Globus pallidus (tissue), 1 donor: ENCODE data around the gene TCF19.
"Not testable (repeated sequence)": the region's sequence is repeated elsewhere in the genome, so short reads cannot be mapped to it uniquely, and the experiment has no call there.

Experiments used
- DNase-seq: peaks from one replicate; pipeline ENCODE4 v3.0.0-alpha.2; 2015; ENCODE audit warnings: low spot score

The TCF19 gene

DNA sequence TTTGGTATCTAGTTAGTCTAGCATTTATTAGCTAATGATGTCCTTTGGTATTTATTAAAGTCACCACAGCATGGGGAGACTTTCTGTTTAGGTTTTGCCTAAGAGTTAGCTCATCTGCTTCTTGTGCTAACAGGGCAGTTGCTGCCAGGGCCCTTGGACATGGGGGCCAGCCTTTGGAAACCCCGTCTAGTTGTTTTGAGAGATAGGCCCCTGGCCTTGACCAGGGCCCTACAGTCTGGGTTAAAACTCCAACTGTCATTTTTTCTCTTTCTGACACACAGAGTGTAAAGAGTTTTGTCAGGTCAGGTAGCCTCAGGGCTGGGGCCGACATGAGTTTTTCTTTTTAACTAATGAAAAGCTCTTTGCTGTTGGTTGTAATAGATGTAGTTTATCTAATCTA, 24.9 kb downstream of the TCF19 start:
- not testable (repeated sequence) for DNase-seq

DNA sequence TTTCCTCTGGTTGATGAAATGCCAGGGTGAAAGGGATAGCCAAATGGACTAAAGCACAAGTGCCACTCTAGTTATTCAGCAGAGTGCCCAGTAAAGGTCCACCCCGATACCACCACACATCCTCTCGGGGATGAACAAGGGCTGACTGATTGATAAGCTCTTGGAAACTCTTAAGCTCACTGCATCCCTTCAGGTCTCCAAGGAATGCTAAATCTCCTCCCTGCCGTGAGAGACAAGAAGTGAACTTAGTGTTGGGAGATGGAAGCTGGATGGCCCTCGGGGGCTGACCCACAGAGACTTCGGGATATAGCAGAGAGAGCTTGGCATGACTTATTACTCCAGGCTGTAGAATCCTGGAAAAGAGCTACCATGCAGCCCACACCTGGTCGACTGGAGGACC, 25.5 kb downstream of the TCF19 start:
- DNase-seq: not testable (repeated sequence)

DNA sequence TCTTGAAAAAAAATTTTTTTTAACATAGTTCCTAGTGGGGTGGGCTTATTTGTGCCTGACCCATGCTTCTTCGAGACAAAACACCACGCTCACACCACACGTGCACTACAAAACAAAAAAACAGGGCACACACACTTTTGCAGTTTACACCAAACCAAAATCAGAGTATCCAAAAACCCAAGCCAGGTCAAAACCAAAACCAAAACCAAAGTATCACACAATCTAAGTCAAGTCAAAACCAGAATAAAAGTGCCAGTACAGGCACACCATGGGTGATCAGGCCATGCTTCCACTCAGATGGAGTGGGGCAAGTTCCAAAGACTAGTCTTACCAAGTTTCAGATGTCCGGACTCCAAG, 27.3 kb downstream of the TCF19 start:
- DNase-seq: not testable (repeated sequence)

GRCh38 chr6:31186052-31186734, 27.8 kb downstream of the TCF19 start:
- DNase-seq: no peak

GRCh38 chr6:31187780-31188194, 29.4 kb downstream of the TCF19 start:
- no peak for DNase-seq

DNA sequence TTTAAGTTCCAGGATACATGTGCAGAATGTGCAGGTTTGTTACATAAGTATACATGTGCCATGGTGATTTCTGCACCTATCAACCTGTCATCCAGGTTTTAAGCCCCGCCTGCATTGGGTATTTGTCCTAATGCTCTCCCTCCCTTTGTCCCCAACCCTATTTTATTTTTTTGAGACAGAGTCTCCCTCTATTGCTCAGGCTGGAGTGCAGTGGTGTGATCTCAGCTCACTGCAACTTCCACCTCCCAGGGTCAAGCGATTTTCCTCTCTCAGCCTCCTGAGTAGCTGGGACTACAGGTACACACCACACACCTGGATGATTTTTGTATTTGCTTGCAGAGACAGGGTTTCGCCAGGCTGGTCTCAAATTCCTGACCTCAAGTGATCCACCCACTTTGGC, 30.8 kb downstream of the TCF19 start:
- DNase-seq: not testable (repeated sequence)

GRCh38 chr6:31190488-31190887, 32.1 kb downstream of the TCF19 start:
- no peak for DNase-seq

- DNase-seq: peak; percentile 58
Observed at GRCh38 chr6:31192431-31193105, 34.2 kb downstream of the TCF19 start.

DNA sequence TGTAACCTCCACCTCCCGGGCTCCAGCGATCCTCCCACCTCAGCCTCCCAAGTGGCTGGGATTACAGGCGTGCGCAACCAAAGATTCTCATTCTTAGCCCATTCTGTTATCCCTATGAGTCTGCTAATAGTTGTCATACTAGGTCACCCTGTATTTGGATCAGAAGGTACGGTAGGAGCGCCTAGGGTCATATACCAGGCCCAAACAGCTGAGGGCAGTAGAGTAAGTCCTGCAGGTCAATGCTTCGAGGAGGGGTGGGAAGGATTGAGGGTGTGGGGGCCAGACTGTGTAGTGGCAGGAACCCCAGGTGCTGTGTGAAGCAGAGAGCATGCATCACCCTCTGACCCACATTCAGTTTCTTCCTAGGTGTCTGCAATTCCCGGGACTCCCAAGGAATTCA, 34.8 kb downstream of the TCF19 start:
- no peak for DNase-seq

- no peak for DNase-seq
Observed at GRCh38 chr6:31194061-31194834, 35.9 kb downstream of the TCF19 start.

DNA sequence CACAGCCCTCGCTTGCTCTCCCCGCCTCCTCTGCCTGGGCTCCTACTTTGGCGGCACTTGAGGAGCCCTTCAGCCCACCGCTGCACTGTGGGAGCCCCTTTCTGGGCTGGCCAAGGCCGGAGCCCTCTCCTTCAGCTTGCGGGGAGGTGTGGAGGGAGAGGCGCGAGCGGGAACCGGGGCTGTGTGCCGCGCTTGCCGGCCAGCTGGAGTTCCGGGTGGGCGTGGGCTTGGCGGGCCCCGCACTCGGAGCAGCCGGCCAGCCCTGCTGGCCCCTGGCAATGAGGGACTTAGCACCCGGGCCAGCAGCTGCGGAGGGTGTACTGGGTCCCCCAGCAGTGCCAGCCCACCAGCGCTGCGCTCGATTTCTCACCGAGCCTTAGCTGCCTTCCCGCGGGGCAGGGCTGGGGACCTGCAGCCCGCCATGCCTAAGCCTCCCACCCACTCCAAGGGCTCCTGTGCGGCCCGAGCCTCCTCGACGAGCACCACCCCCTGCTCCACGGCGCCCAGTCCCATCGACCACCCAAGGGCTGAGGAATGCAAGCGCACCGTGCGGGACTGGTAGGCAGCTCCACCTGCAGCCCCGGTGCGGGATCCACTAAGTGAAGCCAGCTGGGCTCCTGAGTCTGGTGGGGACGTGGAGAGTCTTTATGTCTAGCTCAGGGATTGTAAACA, 37.1 kb downstream of the TCF19 start:
- DNase-seq: not testable (repeated sequence)

DNA sequence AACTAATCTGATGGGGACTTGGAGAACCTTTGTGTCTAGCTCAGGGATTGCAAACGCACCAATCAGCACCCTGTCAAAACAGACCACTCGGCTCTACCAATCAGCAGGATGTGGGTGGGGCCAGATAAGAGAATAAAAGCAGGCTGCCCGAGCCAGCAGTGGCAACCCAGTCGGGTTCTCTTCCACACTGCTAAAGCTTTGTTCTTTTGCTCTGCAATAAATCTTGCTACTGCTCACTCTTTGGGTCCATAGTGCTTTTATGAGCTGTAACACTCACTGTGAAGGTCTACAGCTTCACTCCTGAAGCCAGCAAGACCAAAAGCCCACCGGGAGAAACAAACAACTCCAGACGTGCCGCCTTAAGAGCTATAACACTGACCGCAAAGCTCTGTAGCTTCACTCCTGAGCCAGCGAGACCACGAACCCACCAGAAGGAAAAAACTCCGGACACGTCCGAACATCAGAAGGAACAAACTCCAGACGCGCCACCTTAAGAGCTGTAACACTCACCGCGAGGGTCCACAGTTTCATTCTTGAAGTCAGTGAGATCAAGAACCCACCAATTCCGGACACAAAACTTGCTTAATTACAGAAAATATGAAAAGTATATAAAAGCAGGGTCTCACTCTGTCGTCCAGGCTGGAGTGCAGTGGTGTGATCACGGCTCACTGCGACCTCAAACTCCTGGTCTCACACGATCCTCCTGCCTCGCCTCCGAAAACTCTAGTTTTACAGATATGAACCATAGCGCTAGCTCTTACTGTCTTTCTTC, 38.0 kb downstream of the TCF19 start:
- not testable (repeated sequence) for DNase-seq

- peak; percentile 67 for DNase-seq
Observed at GRCh38 chr6:31197559-31198305, 39.3 kb downstream of the TCF19 start.

- DNase-seq: not testable (repeated sequence)
Observed at GRCh38 chr6:31199105-31199452, 40.7 kb downstream of the TCF19 start.

DNA sequence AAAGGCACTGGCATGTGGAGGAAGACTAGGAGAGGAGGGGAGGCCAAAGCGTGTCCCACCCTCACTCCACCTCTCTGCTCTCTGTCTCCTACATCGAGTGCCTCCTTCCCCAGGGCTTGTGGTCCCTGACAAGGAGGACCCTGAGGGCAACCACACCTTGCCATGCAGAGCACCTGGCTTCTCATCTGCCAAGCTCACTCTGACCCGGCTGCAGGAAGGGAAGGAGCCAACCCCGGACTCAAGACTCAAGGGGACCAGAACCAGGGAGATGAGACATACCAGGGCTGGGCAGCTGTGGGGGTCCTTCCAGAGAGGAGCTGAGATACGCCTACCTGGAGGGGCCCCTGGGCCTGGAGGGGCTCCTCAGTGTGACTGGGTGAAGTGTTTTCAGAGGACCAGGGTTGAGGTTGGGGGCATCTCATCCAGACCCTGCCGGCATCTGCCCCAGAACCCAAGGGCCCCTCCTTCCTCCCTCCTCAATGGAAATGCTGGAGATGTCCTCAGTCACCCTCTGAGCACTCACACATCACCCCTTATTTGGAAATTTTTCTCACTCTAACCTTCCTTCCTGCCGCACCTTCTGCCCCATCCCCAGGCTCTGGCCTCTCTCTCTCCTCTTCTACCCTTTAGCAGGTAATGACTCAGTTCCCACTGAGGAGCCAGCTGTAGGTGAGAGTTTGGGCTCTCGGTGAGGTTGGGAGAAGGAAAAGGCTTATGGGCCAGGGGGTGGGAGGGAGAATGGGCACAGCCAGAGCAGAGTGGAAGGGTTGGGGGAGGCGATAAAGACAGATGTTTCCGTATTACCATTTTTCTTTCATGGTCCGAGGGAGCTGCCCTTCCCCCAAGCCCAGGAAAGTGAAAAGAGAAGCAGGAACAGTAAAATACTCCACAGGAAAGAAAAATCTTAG, 44.1 kb downstream of the TCF19 start:
- no peak for DNase-seq

GRCh38 chr6:31203345-31203979, 45.1 kb downstream of the TCF19 start:
- no peak for DNase-seq

DNA sequence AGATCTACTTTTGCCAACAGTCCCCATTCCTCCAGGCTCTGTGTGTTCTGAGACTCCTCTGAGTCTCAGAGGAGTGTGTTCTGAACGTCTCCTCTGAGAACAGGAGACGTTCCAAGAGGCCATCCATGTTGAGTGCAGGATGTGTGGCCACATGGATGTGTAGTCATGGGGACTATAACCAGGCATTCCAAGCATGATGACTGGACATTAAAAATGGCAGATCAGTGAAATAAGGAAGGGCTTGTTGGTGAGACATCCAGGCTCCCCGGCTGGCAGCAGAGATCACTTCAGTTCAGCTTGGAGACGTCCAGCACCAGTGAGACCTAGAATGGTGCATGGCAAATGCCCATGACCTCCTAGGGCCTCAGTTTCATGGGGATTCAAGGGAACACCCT, 46.4 kb downstream of the TCF19 start:
- DNase-seq: no peak

- DNase-seq: no peak
Observed at GRCh38 chr6:31205638-31206037, 47.2 kb downstream of the TCF19 start.

DNA sequence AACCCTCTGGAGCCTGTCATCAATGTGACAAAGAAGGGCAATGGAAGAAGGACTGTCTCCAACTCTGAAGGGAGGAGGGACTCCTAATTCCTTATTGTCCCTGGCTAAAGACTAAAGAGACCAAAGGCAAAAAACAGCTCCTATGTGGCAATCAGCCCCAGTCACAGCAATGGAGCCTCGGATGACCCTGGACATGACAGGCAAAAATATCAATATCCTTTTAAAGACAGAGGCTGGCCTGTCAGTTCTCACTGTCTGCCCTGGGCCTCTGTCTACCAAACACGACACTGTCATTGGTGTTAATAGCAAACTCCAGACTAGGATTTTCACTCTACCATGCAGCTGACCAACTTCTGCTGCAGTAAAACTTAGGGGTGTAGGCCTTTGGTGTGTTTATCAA, 50.1 kb downstream of the TCF19 start:
- DNase-seq: no peak

GRCh38 chr6:31209137-31209536, 50.7 kb downstream of the TCF19 start:
- no peak for DNase-seq
